Hepatocyte (in vitro differentiated cells): ENCODE data around the gene KATNIP.

Experiments used
- CTCF ChIP-seq: fragments of 200-600 bp; sonication (generic); IDR thresholded peaks from 2 replicates; pipeline ENCODE4 v1.5.1; 2016; ENCODE audit warnings: antibody characterized with exemption, mild to moderate bottlenecking; ENCODE audit not compliant: poor library complexity
- EZH2 ChIP-seq: fragments of 200-600 bp; sonication (generic); IDR thresholded peaks from 2 replicates; pipeline ENCODE4 v1.6.1; 2016; ENCODE audit warnings: antibody characterized with exemption, mild to moderate bottlenecking, borderline replicate concordance

GRCh38 chr16:27582883-27583282 is 32.9 kb downstream of the KATNIP start:
- TF ChIP-seq EZH2: no peak
- no peak for TF ChIP-seq CTCF
